GM19351 (cell line): ENCODE measurements around the gene LRP4.

Source experiments
- ATAC-seq: cut with Tn5 transposase; IDR thresholded peaks from one replicate; pipeline ENCODE4 v1.9.1; 2021; ENCODE audit warnings: mild to moderate bottlenecking, moderate library complexity; ENCODE audit not compliant: unreplicated experiment

The LRP4 gene

DNA sequence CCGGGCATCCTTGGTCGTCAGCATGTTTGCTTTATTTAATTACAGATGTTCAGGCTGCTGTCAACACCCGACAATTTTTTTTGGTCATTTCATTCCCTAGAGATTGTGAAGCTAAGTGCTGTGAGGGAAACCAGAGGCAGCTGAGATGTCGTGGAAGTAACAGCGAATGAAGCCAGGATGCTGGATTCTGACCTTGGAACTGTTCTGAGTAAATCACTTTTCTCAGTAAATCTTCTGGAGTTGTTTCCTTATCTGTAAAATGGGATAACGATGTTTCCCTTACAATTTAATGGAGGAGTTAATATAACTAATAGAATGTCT is 71.9 kb downstream of the LRP4 start:
- peak; percentile 12 for ATAC-seq

DNA sequence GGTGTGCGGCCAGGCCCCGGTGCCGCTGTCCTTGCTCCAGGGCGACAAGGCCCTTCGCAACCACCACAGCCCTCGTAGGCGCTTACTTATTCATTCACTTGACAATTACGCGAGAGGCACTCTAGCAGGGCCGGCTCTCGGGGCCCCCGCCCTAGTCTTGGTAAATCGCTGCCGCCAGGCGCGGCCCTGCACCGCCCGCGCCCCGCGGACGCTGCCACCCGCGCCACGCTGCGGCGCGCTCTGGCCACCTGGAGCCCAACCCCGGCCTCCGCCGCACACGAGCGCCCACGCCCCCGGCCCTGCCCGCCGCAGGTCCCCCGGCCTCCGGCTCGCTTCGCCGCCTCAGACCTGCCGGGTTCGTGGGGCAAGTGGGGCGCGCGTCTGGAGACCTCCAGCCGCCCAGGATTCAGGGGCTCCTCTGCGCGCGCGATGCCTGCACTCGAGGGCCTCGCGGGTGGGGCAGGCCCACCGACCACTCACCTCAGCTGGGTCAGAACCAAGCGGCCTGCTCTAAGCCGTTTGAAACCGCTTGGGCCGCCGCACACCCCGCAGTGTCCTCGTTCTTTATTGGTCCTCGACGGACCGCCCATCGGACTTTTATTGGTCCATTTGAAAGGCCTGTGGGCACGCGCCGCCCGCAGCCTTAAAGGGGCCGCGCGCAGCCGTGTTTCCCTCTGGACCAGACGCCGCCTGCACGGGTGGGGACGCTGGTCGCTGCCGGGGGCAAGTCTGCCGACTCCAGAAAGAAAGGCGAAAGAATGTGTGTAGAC is 72.4 kb downstream of the LRP4 start, which contains the start of gene CKAP5:
CKAP5 (minus strand) TSS at position 541 of the 770 bp plus-strand sequence. CDS start 25,049 bp downstream, outside the sequence.
- peak; percentile 96 for ATAC-seq

DNA sequence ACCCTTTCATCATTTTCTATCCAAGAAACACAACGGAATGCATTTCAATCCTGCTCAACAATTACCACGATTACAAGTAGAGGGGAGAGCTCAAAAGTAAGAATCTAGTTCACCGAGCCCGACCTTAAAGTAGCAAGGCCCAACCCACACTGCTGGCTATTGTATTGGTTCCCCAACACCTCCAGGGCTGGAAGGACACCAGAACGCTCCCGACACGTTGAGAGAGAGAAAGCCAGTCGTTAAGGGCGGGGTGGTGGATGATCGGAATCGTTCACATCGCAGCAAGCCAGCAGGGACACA is 73.0 kb downstream of the LRP4 start:
- ATAC-seq, result no peak

DNA sequence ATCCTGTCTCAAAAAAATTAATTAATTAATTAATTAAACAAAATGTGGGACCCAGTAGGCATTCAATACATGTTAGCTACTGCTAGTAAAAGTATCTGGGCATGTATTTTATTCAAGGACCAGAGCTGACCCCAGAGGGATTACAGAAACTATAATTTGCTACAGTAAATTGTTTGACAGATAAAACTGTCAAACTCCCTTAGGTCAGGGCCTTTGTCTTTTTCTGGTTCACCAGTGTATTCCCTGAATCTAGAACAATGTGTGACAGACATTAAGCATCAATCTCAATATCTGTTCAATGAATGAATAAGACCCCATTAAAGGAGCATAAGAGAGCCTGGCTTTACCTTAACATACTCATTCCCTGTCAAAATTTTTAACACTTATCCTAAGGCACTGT is 78.2 kb downstream of the LRP4 start:
- no peak for ATAC-seq

DNA sequence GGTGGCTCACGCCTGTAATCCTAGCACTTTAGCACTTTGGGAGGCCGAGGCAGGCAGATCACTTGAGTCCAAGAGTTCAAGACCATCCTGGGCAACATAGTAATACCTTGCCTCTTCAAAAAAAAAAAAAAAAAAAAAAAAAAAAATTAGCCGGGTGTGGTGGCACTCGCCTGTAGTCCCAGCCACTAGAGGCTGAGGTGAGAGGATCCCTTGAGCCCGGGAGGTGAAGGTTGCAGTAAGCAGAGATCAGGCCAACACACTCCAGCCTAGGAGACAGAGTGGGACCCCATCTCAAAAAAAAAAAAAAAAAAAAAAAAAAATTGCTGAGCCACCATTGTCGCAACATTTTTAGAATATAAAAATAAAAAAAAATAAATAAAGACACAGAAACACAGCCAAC is 79.8 kb downstream of the LRP4 start:
- no peak for ATAC-seq

DNA sequence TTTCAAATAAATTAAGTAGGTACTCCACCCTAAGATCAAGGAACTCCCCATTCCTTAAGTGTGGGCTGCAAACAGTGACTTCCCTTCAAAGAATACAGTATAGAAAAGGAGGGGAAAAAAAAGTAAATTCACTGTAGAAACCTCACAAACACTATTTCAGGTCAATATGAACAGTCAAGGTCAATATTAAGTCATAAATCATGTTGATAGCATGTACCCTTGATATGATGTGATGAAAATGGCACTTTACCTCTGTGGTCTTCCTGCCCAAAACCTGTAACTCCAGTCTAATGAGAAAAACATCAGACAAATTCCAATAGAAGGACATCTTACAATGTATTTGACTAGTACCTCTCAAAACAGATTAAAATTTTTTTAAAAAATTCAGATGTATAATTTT is 80.5 kb downstream of the LRP4 start:
- no peak for ATAC-seq

DNA sequence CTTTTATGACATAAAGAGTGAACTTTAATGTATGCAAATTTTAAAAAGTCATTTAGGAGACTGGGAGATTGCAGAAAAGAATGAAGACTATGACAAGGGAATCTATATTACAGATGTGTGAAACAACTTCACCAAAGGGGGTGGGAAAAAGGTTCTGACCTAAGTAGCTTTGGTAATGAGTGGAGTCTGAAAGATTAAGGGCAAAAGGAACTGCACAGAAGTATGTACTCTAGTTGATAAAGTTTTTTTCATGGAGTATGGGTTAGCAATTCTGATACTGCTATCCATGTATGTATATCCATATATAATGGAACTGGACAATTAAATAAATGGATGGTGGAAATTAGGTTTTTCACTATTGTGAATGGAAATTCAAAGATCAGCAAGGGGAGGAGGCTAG is 81.5 kb downstream of the LRP4 start:
- ATAC-seq, result no peak

DNA sequence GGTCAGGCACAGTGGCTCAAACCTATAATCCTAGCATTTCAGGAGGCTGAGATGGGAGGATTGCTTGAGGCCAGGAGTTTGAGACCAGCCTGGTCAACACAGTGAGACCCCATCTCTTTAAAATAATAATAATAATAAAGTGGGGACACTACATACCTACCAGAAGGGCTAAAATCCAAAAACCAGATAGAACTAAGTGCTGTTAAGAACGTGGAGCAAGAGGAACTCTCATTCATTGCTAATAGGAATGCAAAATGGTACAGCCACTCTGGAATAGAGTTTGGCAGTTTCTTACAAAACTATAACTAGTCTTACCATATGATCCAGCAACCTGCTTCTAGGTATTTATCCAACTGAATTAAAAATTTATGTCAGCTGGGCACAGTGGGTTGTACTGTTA is 81.9 kb downstream of the LRP4 start:
- no peak for ATAC-seq

DNA sequence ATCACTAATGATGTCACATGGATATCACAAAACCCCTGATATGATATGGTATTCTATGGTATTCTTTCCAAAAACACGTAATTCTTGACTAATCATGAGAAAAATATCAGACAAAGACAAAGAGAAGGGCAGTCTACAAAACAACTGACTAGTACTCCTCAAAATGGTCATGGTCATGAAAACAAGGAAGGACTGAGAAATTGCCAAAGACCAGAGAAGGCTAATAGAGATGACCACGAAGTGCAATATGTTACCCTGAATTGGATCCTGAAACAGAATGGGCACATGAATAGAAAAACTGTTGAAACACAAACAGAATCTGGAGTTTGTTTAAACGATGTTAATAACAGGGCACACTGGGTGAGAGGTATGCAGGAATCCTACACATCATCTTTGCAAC is 82.5 kb downstream of the LRP4 start:
- ATAC-seq, result no peak

DNA sequence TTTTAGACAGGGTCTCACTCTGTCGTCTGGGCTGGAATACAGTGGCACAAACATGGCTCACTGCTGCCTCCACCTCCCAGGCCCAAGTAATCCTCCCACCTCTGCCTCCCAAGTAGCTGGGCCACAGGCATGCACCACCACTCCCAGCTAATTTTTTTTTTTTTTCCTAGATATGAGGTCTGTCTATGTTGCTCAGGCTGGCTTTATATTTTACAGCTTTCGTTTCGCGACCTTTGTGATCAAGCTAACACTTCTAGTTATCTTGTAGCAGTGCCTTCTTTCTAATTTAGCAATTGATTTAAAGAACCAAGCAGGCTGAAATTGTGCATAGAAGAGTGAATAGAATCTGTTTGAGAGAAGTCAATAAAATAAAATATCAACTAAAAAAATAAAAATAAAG is 83.5 kb downstream of the LRP4 start:
- no peak for ATAC-seq

DNA sequence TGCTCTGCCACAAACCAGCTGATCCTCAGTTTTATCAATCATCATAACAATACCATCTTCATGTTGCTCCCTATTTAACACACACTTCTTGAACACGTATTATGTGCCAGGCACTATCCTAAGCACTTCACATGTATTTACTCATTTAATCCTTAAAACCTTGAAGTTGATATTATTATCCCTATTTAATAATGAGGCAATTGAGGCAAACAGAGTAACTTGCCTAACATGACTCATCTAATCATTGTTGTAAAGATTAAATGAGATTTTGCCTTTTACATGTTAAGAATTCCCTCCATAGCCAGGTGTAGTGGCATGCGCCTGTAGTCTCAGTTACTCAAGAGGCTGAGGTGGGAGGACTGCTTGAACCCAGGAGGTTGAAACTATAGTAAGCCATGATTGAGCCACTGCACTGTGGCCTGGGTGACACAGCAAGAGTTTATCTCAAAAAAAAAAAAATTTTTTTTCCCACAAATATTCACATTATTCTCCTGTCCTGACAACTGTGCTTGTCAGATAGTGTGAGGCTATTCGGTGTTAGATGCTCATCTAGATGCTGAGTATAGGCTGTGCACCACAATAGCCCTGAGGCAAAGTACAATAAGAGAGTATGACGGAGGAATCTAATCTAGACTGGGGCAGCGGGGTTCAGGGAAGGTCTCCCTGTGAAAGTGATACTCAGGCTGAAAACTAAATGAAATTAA is 85.7 kb downstream of the LRP4 start:
- no peak for ATAC-seq

DNA sequence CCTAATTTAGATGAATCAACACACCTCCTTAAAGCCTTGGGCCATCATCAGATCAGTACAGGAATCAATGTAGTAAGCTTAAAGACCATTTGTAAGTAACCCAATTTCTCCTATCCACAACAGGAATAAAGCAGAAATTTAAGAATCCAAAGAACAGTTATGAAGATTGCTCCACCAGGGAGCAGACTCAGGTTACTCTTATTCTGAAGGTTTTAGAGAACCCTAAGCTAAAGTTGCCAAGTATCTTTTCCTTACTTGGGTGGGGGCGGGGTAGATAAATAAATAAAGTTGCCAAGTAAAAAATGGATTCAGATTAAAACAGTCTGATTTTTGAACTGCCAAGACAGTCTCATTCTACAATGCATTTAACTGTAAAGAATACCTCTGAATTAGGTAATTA is 90.4 kb downstream of the LRP4 start:
- ATAC-seq, result no peak

DNA sequence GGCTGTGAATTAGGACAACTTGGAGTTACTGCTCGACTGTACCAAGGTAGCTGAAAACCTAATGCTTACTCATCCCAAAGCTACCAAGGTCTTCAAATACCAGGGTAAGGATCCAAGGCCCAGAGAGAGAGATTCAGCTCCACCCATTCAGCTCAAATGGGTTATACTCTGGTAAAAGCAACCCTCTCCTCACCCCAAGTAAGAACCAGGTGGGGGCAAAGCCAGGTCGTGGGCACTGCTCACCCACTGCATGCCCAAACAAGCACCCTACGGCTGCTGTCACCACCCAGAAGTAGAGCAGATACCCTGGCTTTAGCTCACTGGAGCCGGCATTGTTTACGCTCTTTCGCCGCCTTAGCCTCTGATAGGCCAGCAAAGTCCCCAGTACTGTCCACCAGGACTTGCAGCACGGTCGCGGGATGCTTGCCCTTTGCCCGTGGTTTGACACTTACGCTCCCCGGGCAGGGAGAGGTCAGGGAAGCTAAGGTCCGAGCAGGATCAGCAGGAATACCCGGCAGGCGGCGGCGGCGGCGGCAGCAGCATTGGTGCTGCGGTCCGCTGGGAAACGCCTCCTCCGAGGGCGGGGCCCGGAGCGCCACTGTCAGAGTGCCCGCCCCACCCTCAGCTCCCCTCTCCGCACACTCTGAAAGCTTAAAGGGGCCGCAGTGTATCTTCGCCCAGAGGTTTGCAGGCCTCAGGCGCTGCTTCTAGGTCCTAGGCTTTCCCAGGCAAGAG is 91.9 kb downstream of the LRP4 start:
- peak; percentile 92 for ATAC-seq

DNA sequence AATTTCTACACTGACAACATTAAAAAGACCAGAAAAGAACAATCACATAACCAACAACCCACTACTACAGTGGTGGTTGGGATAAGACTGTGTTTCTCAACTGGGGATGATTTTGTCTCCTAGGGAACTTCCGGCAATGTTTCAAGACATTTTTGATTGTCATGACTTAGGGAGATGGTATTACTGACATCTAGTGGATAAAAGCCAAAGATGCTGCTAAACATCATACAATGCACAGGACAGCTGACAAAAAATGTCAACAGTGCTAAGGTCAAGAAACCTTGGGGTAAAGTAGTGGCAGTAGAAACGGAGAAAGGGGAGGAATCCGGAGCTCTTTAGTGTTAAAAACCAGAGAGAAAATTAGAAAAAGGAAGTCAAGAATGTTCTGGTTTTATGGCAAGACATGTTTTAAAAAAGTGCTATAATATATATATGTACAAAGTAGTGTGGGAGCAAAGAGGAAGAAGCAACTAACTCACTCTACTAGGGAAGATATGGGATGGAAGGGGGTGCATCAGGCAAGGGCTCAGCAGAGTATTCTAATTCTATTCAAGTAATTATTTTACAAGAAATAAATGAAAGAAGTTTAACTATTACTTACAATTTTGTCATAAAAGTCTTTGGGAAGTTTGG is 109.4 kb downstream of the LRP4 start:
- no peak for ATAC-seq
